Naive thymus-derived CD4-positive, alpha-beta T cell (primary cell): Measurements from ENCODE around the gene NPAS3. TPM values are rescaled to one million over a fixed set of nuclear protein-coding genes. Genes with fewer than 3 reads are reported as not detected.

Source experiments
- ATAC-seq: fragments of 150-1000 bp; cut with Tn5 transposase; 2 replicates; pipeline ENCODE4 v1.10.0; 2021; ENCODE audit warnings: mild to moderate bottlenecking, moderate library complexity
- CTCF ChIA-PET: fragments of 350-600 bp; sonication (Branson Sonifier 250); formaldehyde crosslinking; loops from one replicate; lab custom pipeline; 2021; ENCODE audit warnings: antibody characterized with exemption; lab: Charles Lee
- POLR2A ChIA-PET: fragments of 350-600 bp; sonication (Branson Sonifier 250); formaldehyde crosslinking; loops from one replicate; lab custom pipeline; 2021; ENCODE audit warnings: antibody characterized with exemption, inconsistent platforms; lab: Charles Lee
- DNase-seq, 9 donors: peaks; one replicate each; pipeline versions ENCODE4 v3.0.0 to v3.0.0-alpha.2; 2020 to 2022; ENCODE audit warnings: mixed read lengths in 1 of 9
- H3K27ac ChIP-seq: one replicate; pipeline ENCODE4 v1.7.0; 2013; ENCODE audit warnings: mild to moderate bottlenecking, low read depth, low read length, moderate library complexity
- H3K27me3 ChIP-seq, 2 donors: one replicate each; pipeline ENCODE4 v1.7.0; 2013; ENCODE audit warnings: low read length in 2 of 2, mild to moderate bottlenecking in 2 of 2, moderate library complexity in 2 of 2; ENCODE audit not compliant: control insufficient read depth in 2 of 2, insufficient read depth in 2 of 2
- H3K36me3 ChIP-seq, 3 experiments: 1 replicate in 2 of 3; 2 replicates in 1 of 3; pipeline ENCODE4 v1.7.0; 2013; ENCODE audit warnings: low read length in 3 of 3, mild to moderate bottlenecking in 3 of 3, moderate library complexity in 1 of 3; ENCODE audit not compliant: insufficient read depth in 3 of 3, control insufficient read depth in 2 of 3
- H3K4me1 ChIP-seq, 2 donors: one replicate each; pipeline ENCODE4 v1.7.0; 2013; ENCODE audit warnings: low read length in 2 of 2, mild to moderate bottlenecking in 2 of 2, moderate library complexity in 1 of 2; ENCODE audit not compliant: control insufficient read depth in 2 of 2, insufficient read depth in 2 of 2
- H3K4me3 ChIP-seq: 2 replicates; pipeline ENCODE4 v1.7.0; 2013; ENCODE audit warnings: mild to moderate bottlenecking, low read length
- H3K9me3 ChIP-seq, 3 experiments: 1 replicate in 2 of 3; 2 replicates in 1 of 3; pipeline ENCODE4 v1.7.0; 2013; ENCODE audit warnings: low read length in 3 of 3; ENCODE audit not compliant: control insufficient read depth in 2 of 3
- H3K27ac Mint-ChIP-seq, 9 donors: one replicate each; pipeline ENCODE4 v1.8.0; 2020 to 2022; ENCODE audit warnings: mixed read lengths in 9 of 9, mild to moderate bottlenecking in 8 of 9, moderate library complexity in 5 of 9, inconsistent platforms in 2 of 9
- H3K27me3 Mint-ChIP-seq, 5 donors: one replicate each; pipeline ENCODE4 v1.8.0; 2021 to 2022; ENCODE audit warnings: mixed read lengths in 5 of 5, mild to moderate bottlenecking in 1 of 5
- H3K36me3 Mint-ChIP-seq, 5 donors: one replicate each; pipeline ENCODE4 v1.8.0; 2020 to 2022; ENCODE audit warnings: mixed read lengths in 5 of 5, mild to moderate bottlenecking in 3 of 5, inconsistent platforms in 1 of 5
- H3K4me1 Mint-ChIP-seq, 7 donors: one replicate each; pipeline ENCODE4 v1.8.0; 2020 to 2022; ENCODE audit warnings: mixed read lengths in 7 of 7, mild to moderate bottlenecking in 3 of 7, inconsistent platforms in 1 of 7
- H3K4me3 Mint-ChIP-seq, 10 donors: one replicate each; pipeline ENCODE4 v1.8.0; 2020 to 2022; ENCODE audit warnings: mild to moderate bottlenecking in 10 of 10, mixed read lengths in 10 of 10, moderate library complexity in 6 of 10, inconsistent platforms in 2 of 10
- H3K9me3 Mint-ChIP-seq, 11 donors: one replicate each; pipeline ENCODE4 v1.8.0; 2020 to 2022; ENCODE audit warnings: mixed read lengths in 11 of 11, mild to moderate bottlenecking in 4 of 11, inconsistent platforms in 1 of 11, moderate library complexity in 1 of 11
- intact Hi-C, 2 donors: fragments of 100-400 bp; cut with micrococcal nuclease; formaldehyde crosslinking; loops; one replicate each; pipeline ENCODE4 v1.15.1; 2023
- polyA plus RNA-seq, 2 donors: library from polyadenylated mRNA; unstranded; fragments of 300-500 nt; fragmentation: Illumina TruSeq; gene quantifications; one replicate each; pipeline ENCODE4 v1.2.3, GENCODE V29; 2021
- total RNA-seq, 6 experiments: library from RNA in 5 of 6; stranded (reverse) in 5 of 6; gene quantifications; 1 replicate in 5 of 6; 2 replicates in 1 of 6; pipeline ENCODE4 v1.2.3 and lab custom pipeline; 2021 to 2026

NPAS3 gene
- total and polyA plus RNA-seq, 7 experiments from 2014 or later = not detected

GRCh38 chr14:33499687-33500086 is 561.0 kb downstream of the NPAS3 start:
- Histone ChIP-seq H3K27ac (no peak overlapping the region), H3K36me3 (no peaks in the 10 kb centered on the region), H3K4me1 (no peaks in the 10 kb centered on the region), H3K4me3 (no peak overlapping the region), H3K27me3 (no peaks in the 10 kb centered on the region), H3K9me3 (no peaks in the 10 kb centered on the region)
- Mint-ChIP-seq H3K4me1 (no peaks in the 10 kb centered on the region), H3K9me3 (peaks cover 6 to 29% (median 12%) of the 10 kb centered on the region in 11 donors), H3K36me3 (no peaks in the 10 kb centered on the region), H3K27ac (no peak overlapping the region), H3K4me3 (no peak overlapping the region), H3K27me3 (peaks cover 0 to 7% (median 5%) of the 10 kb centered on the region in 5 donors)
- ATAC-seq (no peak), DNase-seq (no peak)
- POLR2A ChIA-PET = no interaction called here
- intact Hi-C loops = no loop called here
- CTCF ChIA-PET = no interaction called here

GRCh38 chr14:33504246-33505099 is 565.8 kb downstream of the NPAS3 start:
- H3K36me3 Mint-ChIP-seq = no peaks in the 10 kb centered on the region
- H3K4me3 Mint-ChIP-seq = no peak overlapping the region
- H3K9me3 Mint-ChIP-seq = peaks cover 0 to 12% (median 3%) of the 10 kb centered on the region in 11 donors

GRCh38 chr14:33505266-33505962 is 566.7 kb downstream of the NPAS3 start:
- no peaks in the 10 kb centered on the region for H3K4me1 Mint-ChIP-seq
- ChIA-PET CTCF (no interaction called here), POLR2A (no interaction called here)
- no peak overlapping the region for H3K4me3 ChIP-seq
- H3K27ac ChIP-seq = no peak overlapping the region
- no peaks in the 10 kb centered on the region for H3K4me1 ChIP-seq
- H3K9me3 Mint-ChIP-seq = peaks cover 0 to 10% (median 2%) of the 10 kb centered on the region in 11 donors
- no peak overlapping the region for H3K4me3 Mint-ChIP-seq
- no peak overlapping the region for H3K27ac Mint-ChIP-seq
- no peaks in the 10 kb centered on the region for H3K9me3 ChIP-seq
- no peaks in the 10 kb centered on the region for H3K27me3 Mint-ChIP-seq
- no peaks in the 10 kb centered on the region for H3K27me3 ChIP-seq
- no peaks in the 10 kb centered on the region for H3K36me3 Mint-ChIP-seq
- H3K36me3 ChIP-seq = no peaks in the 10 kb centered on the region
- DNase-seq (no peak), ATAC-seq (no peak)
- intact Hi-C loops = no loop called here

More at GRCh38 chr14:33504246-33505099, 565.8 kb downstream of the NPAS3 start:
- Histone ChIP-seq H3K36me3 (no peaks in the 10 kb centered on the region), H3K9me3 (no peaks in the 10 kb centered on the region), H3K4me1 (no peaks in the 10 kb centered on the region), H3K4me3 (no peak overlapping the region), H3K27me3 (no peaks in the 10 kb centered on the region), H3K27ac (no peak overlapping the region)
- ChIA-PET CTCF (no interaction called here), POLR2A (no interaction called here)
- Mint-ChIP-seq H3K4me1 (no peaks in the 10 kb centered on the region), H3K27ac (no peak overlapping the region), H3K27me3 (no peaks in the 10 kb centered on the region)
- ATAC-seq (no peak), DNase-seq (no peak)
- intact Hi-C loops = no loop called here

GRCh38 chr14:33505963-33506329 is 567.3 kb downstream of the NPAS3 start:
- Mint-ChIP-seq H3K4me1 (no peaks in the 10 kb centered on the region), H3K9me3 (peaks cover 0 to 10% (median 2%) of the 10 kb centered on the region in 11 donors), H3K4me3 (no peak overlapping the region), H3K36me3 (no peaks in the 10 kb centered on the region), H3K27me3 (no peaks in the 10 kb centered on the region), H3K27ac (no peak overlapping the region)
- POLR2A ChIA-PET = no interaction called here
- no peaks in the 10 kb centered on the region for H3K9me3 ChIP-seq
- no peak overlapping the region for H3K4me3 ChIP-seq
- intact Hi-C loops = no loop called here
- no peaks in the 10 kb centered on the region for H3K36me3 ChIP-seq
- ATAC-seq (no peak), DNase-seq (no peak)
- no peak overlapping the region for H3K27ac ChIP-seq
- H3K4me1 ChIP-seq = no peaks in the 10 kb centered on the region
- H3K27me3 ChIP-seq = no peaks in the 10 kb centered on the region
- CTCF ChIA-PET = no interaction called here

GRCh38 chr14:33508126-33509062 is 569.7 kb downstream of the NPAS3 start:
- H3K36me3 ChIP-seq = no peaks in the 10 kb centered on the region
- Mint-ChIP-seq H3K27me3 (no peaks in the 10 kb centered on the region), H3K9me3 (peaks cover 0 to 10% (median 2%) of the 10 kb centered on the region in 11 donors), H3K36me3 (no peaks in the 10 kb centered on the region), H3K4me1 (no peaks in the 10 kb centered on the region), H3K27ac (no peak overlapping the region), H3K4me3 (no peak overlapping the region)
- POLR2A ChIA-PET = no interaction called here
- no peak overlapping the region for H3K4me3 ChIP-seq
- H3K27ac ChIP-seq = no peak overlapping the region
- CTCF ChIA-PET = no interaction called here
- no peaks in the 10 kb centered on the region for H3K27me3 ChIP-seq
- H3K9me3 ChIP-seq = no peaks in the 10 kb centered on the region
- ATAC-seq (no peak), DNase-seq (no peak)
- no peaks in the 10 kb centered on the region for H3K4me1 ChIP-seq
- intact Hi-C loops = no loop called here

- intact Hi-C loops = no loop called here
- no peaks in the 10 kb centered on the region for H3K27me3 Mint-ChIP-seq
Observed at GRCh38 chr14:33509454-33509853, 570.8 kb downstream of the NPAS3 start.

More at GRCh38 chr14:33509454-33509853, 570.8 kb downstream of the NPAS3 start:
- POLR2A ChIA-PET = no interaction called here
- H3K4me1 Mint-ChIP-seq = no peaks in the 10 kb centered on the region
- H3K36me3 Mint-ChIP-seq = no peaks in the 10 kb centered on the region
- ATAC-seq (no peak), DNase-seq (no peak)
- no peak overlapping the region for H3K27ac ChIP-seq
- no peaks in the 10 kb centered on the region for H3K27me3 ChIP-seq
- H3K27ac Mint-ChIP-seq = no peak overlapping the region
- CTCF ChIA-PET = no interaction called here
- H3K4me1 ChIP-seq = no peaks in the 10 kb centered on the region
- H3K4me3 Mint-ChIP-seq = no peak overlapping the region
- H3K36me3 ChIP-seq = no peaks in the 10 kb centered on the region
- H3K4me3 ChIP-seq = no peak overlapping the region
- H3K9me3 Mint-ChIP-seq = peaks cover 0 to 10% (median 2%) of the 10 kb centered on the region in 11 donors
- no peaks in the 10 kb centered on the region for H3K9me3 ChIP-seq
